ENCODE results near the gene GASK1B. TPM values are rescaled to one million over a fixed set of nuclear protein-coding genes. Genes with fewer than 3 reads are reported as not detected.

The GASK1B gene
- total RNA-seq, 5 donors from 2014 or later (not counting 1 experiment from before 2014, with no cell fraction given): 0.30 to 0.57 (median 0.41) TPM; not detected in 2

- DNase-seq (no peak), ATAC-seq (replicated peaks in 1 of 4) (no peak)
- Histone ChIP-seq H3K27me3 (replicated peaks in 1 of 2; ENCODE audit: control insufficient read depth in 2 of 2, extremely low read depth in 1 of 2, insufficient read depth in 2 of 2, low read length in 1 of 2) (no peaks in the 10 kb centered on the region), H3K4me3 (ENCODE audit: control insufficient read depth in 1 of 2, extremely low read depth in 1 of 2, low read length in 1 of 2) (no peak overlapping the region), H3K9me3 (no peaks in the 10 kb centered on the region), H3K4me1 (ENCODE audit: control insufficient read depth in 1 of 2, extremely low read depth in 1 of 2, insufficient read depth in 2 of 2, low read length in 2 of 2) (no peaks in the 10 kb centered on the region), H3K36me3 (ENCODE audit: control insufficient read depth in 2 of 2, extremely low read depth in 1 of 2, insufficient read depth in 1 of 2, low read length in 1 of 2) (no peaks in the 10 kb centered on the region), H3K27ac (ENCODE audit: low read length) (no peak overlapping the region)
- Mint-ChIP-seq H3K4me1 (no peaks in the 10 kb centered on the region), H3K4me3 (no peak overlapping the region), H3K9me3 (no peaks in the 10 kb centered on the region), H3K27me3 (peaks cover 6 to 18% of the 10 kb centered on the region in 2 donors), H3K27ac (no peak overlapping the region), H3K36me3 (no peaks in the 10 kb centered on the region)
- WGBS (ENCODE audit: insufficient coverage): no CpG with 5 or more reads among the region's 3 CpGs
- ChIA-PET POLR2A (no interaction called here), CTCF (no interaction called here)
Measured at GRCh38 chr4:158164768-158165213, 8.0 kb downstream of the GASK1B start.

GRCh38 chr4:158163941-158164767 is 8.7 kb downstream of the GASK1B start:
- no peak overlapping the region for H3K27ac ChIP-seq (ENCODE audit: low read length)
- no peak overlapping the region for H3K4me3 ChIP-seq (ENCODE audit: control insufficient read depth in 1 of 2, extremely low read depth in 1 of 2, low read length in 1 of 2)
- ChIA-PET CTCF (interaction anchor here in 1 of 2 donors (0.6 kb wide), 1 partner anchor 1035 kb away, joined by 3 read pairs; no protein-coding TSS in a partner anchor), POLR2A (no interaction called here)
- ATAC-seq (replicated peaks in 1 of 4): no peak
- no peaks in the 10 kb centered on the region for H3K9me3 ChIP-seq
- no peaks in the 10 kb centered on the region for H3K27me3 ChIP-seq (replicated peaks in 1 of 2; ENCODE audit: control insufficient read depth in 2 of 2, extremely low read depth in 1 of 2, insufficient read depth in 2 of 2, low read length in 1 of 2)
- 69% methylated on average over 5 of the region's 10 CpGs for WGBS (ENCODE audit: insufficient coverage)
- no peak for DNase-seq
- H3K4me1 ChIP-seq (ENCODE audit: control insufficient read depth in 1 of 2, extremely low read depth in 1 of 2, insufficient read depth in 2 of 2, low read length in 2 of 2): no peaks in the 10 kb centered on the region
- Mint-ChIP-seq H3K36me3 (no peaks in the 10 kb centered on the region), H3K4me1 (no peaks in the 10 kb centered on the region), H3K27ac (no peak overlapping the region), H3K9me3 (no peaks in the 10 kb centered on the region), H3K27me3 (peaks cover 3 to 18% of the 10 kb centered on the region in 2 donors), H3K4me3 (no peak overlapping the region)
- no peaks in the 10 kb centered on the region for H3K36me3 ChIP-seq (ENCODE audit: control insufficient read depth in 2 of 2, extremely low read depth in 1 of 2, insufficient read depth in 1 of 2, low read length in 1 of 2)

DNA sequence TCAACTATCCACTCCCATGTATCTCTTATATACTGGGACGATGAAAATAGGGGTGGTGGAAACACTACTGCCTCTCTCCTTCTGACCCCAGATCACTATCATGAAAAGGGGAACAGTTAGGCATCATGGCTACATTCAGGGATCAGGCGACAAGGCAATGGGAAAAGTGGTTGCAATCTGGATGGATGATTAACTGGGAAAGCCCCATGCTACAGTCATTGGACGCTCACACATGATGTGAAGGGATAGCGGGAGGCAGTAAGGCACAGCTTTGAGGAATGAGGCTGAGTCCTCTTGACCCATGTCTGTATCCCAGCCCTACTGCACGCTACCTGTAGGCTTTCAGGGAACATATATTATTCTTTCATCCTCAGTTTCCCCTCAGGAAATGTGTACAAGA is 10.2 kb downstream of the GASK1B start:
- Mint-ChIP-seq H3K36me3 (no peaks in the 10 kb centered on the region), H3K4me3 (no peak overlapping the region), H3K27ac (no peak overlapping the region), H3K9me3 (no peaks in the 10 kb centered on the region), H3K27me3 (peaks cover 3 to 15% of the 10 kb centered on the region in 2 donors), H3K4me1 (no peaks in the 10 kb centered on the region)
- DNase-seq (no peak), ATAC-seq (replicated peaks in 1 of 4) (no peak)
- H3K27me3 ChIP-seq (replicated peaks in 1 of 2; ENCODE audit: control insufficient read depth in 2 of 2, extremely low read depth in 1 of 2, insufficient read depth in 2 of 2, low read length in 1 of 2): no peaks in the 10 kb centered on the region
- no peak overlapping the region for H3K27ac ChIP-seq (ENCODE audit: low read length)
- H3K9me3 ChIP-seq: no peaks in the 10 kb centered on the region
- 100% methylated on average over 1 of the region's 5 CpGs for WGBS (ENCODE audit: insufficient coverage)
- ChIA-PET CTCF (no interaction called here), POLR2A (no interaction called here)
- H3K4me1 ChIP-seq (ENCODE audit: control insufficient read depth in 1 of 2, extremely low read depth in 1 of 2, insufficient read depth in 2 of 2, low read length in 2 of 2): no peaks in the 10 kb centered on the region
- no peak overlapping the region for H3K4me3 ChIP-seq (ENCODE audit: control insufficient read depth in 1 of 2, extremely low read depth in 1 of 2, low read length in 1 of 2)
- H3K36me3 ChIP-seq (ENCODE audit: control insufficient read depth in 2 of 2, extremely low read depth in 1 of 2, insufficient read depth in 1 of 2, low read length in 1 of 2): no peaks in the 10 kb centered on the region

- Histone ChIP-seq H3K36me3 (ENCODE audit: control insufficient read depth in 2 of 2, extremely low read depth in 1 of 2, insufficient read depth in 1 of 2, low read length in 1 of 2) (no peaks in the 10 kb centered on the region), H3K4me1 (ENCODE audit: control insufficient read depth in 1 of 2, extremely low read depth in 1 of 2, insufficient read depth in 2 of 2, low read length in 2 of 2) (peaks cover 0 to 2% of the 10 kb centered on the region in 2 experiments), H3K9me3 (no peaks in the 10 kb centered on the region), H3K27ac (ENCODE audit: low read length) (no peak overlapping the region), H3K27me3 (replicated peaks in 1 of 2; ENCODE audit: control insufficient read depth in 2 of 2, extremely low read depth in 1 of 2, insufficient read depth in 2 of 2, low read length in 1 of 2) (no peaks in the 10 kb centered on the region), H3K4me3 (ENCODE audit: control insufficient read depth in 1 of 2, extremely low read depth in 1 of 2, low read length in 1 of 2) (no peak overlapping the region)
- ChIA-PET CTCF (interaction anchor here in 1 of 2 donors (0.6 kb wide), 1 partner anchor 439 kb away, joined by 3 read pairs; no protein-coding TSS in a partner anchor), POLR2A (no interaction called here)
- Mint-ChIP-seq H3K4me3 (no peak overlapping the region), H3K27me3 (peaks cover 3 to 15% of the 10 kb centered on the region in 2 donors), H3K36me3 (no peaks in the 10 kb centered on the region), H3K27ac (no peak overlapping the region), H3K4me1 (no peaks in the 10 kb centered on the region), H3K9me3 (no peaks in the 10 kb centered on the region)
- ATAC-seq (replicated peaks in 1 of 4): no peak
- DNase-seq: no peak
- WGBS (ENCODE audit: insufficient coverage): 33% methylated on average over 6 of the region's 6 CpGs
Measured at GRCh38 chr4:158161551-158162354, 11.1 kb downstream of the GASK1B start.

DNA sequence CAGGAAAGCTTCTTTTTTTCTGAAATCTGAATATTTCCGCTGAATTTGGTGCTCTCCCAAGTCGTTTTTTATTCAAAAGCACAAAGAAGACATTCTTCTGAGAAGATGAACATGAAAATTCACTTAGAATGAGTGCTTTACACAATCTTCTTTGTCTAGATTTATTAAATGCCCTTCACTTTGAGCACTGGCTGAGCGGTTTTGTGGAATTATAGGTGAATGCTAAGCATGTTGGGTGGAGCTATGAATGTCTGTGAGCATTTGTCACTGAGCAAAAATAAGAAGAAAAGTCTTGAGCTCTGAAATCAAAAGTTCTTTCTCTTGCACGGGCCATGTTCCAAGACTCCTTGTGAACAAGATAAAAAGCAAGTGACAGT is 13.1 kb downstream of the GASK1B start:
- no peaks in the 10 kb centered on the region for H3K36me3 Mint-ChIP-seq
- Histone ChIP-seq H3K27ac (ENCODE audit: low read length) (no peak overlapping the region), H3K4me3 (ENCODE audit: control insufficient read depth in 1 of 2, extremely low read depth in 1 of 2, low read length in 1 of 2) (no peak overlapping the region), H3K36me3 (ENCODE audit: control insufficient read depth in 2 of 2, extremely low read depth in 1 of 2, insufficient read depth in 1 of 2, low read length in 1 of 2) (no peaks in the 10 kb centered on the region), H3K27me3 (replicated peaks in 1 of 2; ENCODE audit: control insufficient read depth in 2 of 2, extremely low read depth in 1 of 2, insufficient read depth in 2 of 2, low read length in 1 of 2) (no peaks in the 10 kb centered on the region), H3K4me1 (ENCODE audit: control insufficient read depth in 1 of 2, extremely low read depth in 1 of 2, insufficient read depth in 2 of 2, low read length in 2 of 2) (peaks cover 0 to 7% of the 10 kb centered on the region in 2 experiments), H3K9me3 (no peaks in the 10 kb centered on the region)
- H3K27ac Mint-ChIP-seq: no peak overlapping the region
- no CpG with 5 or more reads among the region's 4 CpGs for WGBS (ENCODE audit: insufficient coverage)
- CTCF ChIA-PET: interaction anchor here in 1 of 2 donors (0.7 kb wide), 1 partner anchor 319 kb away, joined by 5 read pairs; no protein-coding TSS in a partner anchor
- POLR2A ChIA-PET: no interaction called here
- peaks cover 3 to 15% of the 10 kb centered on the region in 2 donors for H3K27me3 Mint-ChIP-seq
- H3K4me3 Mint-ChIP-seq: no peak overlapping the region
- ATAC-seq (replicated peaks in 1 of 4) (no peak), DNase-seq (no peak)
- no peaks in the 10 kb centered on the region for H3K9me3 Mint-ChIP-seq
- no peaks in the 10 kb centered on the region for H3K4me1 Mint-ChIP-seq

DNA sequence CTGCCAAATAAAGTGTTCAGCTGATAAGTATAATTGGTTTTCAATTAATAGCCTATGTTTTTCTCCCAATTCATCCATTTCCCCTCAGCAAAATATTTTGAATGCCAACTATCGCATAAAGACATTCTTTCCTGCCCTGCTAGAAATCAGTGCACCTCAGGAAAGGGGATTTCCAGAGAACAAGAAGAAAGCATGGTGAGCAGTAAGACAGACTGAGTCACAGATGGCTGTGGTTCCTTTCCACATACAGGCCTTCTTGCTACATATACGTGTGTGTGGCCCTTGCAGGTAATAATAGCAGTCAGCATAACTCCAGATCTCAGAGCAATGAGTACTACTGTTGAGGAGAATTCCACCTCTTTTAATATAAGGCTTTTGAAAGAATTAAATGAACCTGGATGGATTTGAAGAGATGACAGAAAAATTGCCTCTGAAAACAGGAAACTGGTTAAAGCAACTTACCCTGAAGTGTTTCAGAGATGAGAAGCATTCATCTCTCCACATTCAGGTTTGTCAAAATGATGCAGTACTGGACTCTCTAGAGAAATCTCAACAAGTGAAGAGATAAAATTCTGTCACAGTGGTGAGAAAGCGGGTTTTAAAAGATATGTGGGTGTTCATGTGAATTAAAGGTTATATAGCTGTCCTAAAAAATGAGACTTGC is 13.6 kb downstream of the GASK1B start:
- H3K4me3 ChIP-seq (ENCODE audit: control insufficient read depth in 1 of 2, extremely low read depth in 1 of 2, low read length in 1 of 2): no peak overlapping the region
- H3K27me3 ChIP-seq (replicated peaks in 1 of 2; ENCODE audit: control insufficient read depth in 2 of 2, extremely low read depth in 1 of 2, insufficient read depth in 2 of 2, low read length in 1 of 2): no peaks in the 10 kb centered on the region
- ChIA-PET CTCF (interaction anchor here in 1 of 2 donors (0.7 kb wide), 1 partner anchor 319 kb away, joined by 5 read pairs; no protein-coding TSS in a partner anchor), POLR2A (no interaction called here)
- Mint-ChIP-seq H3K9me3 (no peaks in the 10 kb centered on the region), H3K4me3 (no peak overlapping the region), H3K27ac (no peak overlapping the region), H3K27me3 (peaks cover 3 to 15% of the 10 kb centered on the region in 2 donors), H3K4me1 (no peaks in the 10 kb centered on the region), H3K36me3 (no peaks in the 10 kb centered on the region)
- H3K27ac ChIP-seq (ENCODE audit: low read length): no peak overlapping the region
- no peaks in the 10 kb centered on the region for H3K36me3 ChIP-seq (ENCODE audit: control insufficient read depth in 2 of 2, extremely low read depth in 1 of 2, insufficient read depth in 1 of 2, low read length in 1 of 2)
- no peaks in the 10 kb centered on the region for H3K9me3 ChIP-seq
- ATAC-seq (replicated peaks in 1 of 4) (no peak), DNase-seq (no peak)
- no CpG with 5 or more reads among the region's 3 CpGs for WGBS (ENCODE audit: insufficient coverage)
- peaks cover 0 to 7% of the 10 kb centered on the region in 2 experiments for H3K4me1 ChIP-seq (ENCODE audit: control insufficient read depth in 1 of 2, extremely low read depth in 1 of 2, insufficient read depth in 2 of 2, low read length in 2 of 2)
